Sigmoid colon (tissue), 4 donors: ENCODE results near the gene MRPL53.

ENCODE experiments used
- EP300 ChIP-seq, 4 donors: sonication (generic); formaldehyde crosslinking; IDR thresholded peaks; one replicate each; pipeline ENCODE4 v1.6.1; 2017; ENCODE audit warnings: antibody characterized with exemption in 4 of 4
- POLR2A ChIP-seq, 2 donors: fragments of 450-650 bp; IDR thresholded peaks; one replicate each; pipeline ENCODE4 v1.6.1; 2016; ENCODE audit warnings: antibody characterized with exemption in 2 of 2, mild to moderate bottlenecking in 2 of 2, moderate library complexity in 2 of 2
- POLR2AphosphoS5 ChIP-seq, 4 donors: sonication (generic); formaldehyde crosslinking; IDR thresholded peaks; one replicate each; pipeline ENCODE4 v1.6.1; 2017; ENCODE audit warnings: antibody characterized with exemption in 4 of 4
- TF ChIP-seq, protein P1 (sequence below), 4 experiments: fragments of 450-650 bp in 3 of 4; fragments of 200-600 bp in 1 of 4; IDR thresholded peaks; one replicate each; pipeline ENCODE4 v1.5.1; 2016 to 2019; ENCODE audit warnings: antibody characterized with exemption in 4 of 4, mild to moderate bottlenecking in 3 of 4, moderate library complexity in 2 of 4

DNA sequence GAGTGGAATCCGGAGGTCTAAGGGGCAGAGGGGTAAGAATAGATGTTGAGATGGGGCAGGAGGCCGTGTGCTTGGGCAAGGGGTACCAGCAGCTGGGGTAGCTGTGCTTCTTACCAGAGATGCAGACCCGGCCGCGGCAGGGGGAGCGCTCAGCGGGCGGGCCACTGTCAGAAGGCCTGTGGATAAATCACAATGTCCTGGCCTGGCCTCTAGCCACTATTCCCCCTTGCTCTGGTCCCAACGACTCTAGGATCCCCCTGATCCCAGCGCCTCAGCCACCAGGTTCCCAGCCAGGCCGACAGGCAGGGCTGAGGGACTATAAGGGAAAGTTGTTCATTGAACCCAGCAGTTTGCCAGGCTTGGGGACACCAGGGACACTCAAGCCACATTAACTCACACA lies 42.0 kb downstream of the MRPL53 start:
- TF ChIP-seq, protein P1, sequence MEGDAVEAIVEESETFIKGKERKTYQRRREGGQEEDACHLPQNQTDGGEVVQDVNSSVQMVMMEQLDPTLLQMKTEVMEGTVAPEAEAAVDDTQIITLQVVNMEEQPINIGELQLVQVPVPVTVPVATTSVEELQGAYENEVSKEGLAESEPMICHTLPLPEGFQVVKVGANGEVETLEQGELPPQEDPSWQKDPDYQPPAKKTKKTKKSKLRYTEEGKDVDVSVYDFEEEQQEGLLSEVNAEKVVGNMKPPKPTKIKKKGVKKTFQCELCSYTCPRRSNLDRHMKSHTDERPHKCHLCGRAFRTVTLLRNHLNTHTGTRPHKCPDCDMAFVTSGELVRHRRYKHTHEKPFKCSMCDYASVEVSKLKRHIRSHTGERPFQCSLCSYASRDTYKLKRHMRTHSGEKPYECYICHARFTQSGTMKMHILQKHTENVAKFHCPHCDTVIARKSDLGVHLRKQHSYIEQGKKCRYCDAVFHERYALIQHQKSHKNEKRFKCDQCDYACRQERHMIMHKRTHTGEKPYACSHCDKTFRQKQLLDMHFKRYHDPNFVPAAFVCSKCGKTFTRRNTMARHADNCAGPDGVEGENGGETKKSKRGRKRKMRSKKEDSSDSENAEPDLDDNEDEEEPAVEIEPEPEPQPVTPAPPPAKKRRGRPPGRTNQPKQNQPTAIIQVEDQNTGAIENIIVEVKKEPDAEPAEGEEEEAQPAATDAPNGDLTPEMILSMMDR (IDR thresholded peaks at IDR 0.05), result no peak
- no peak for TF ChIP-seq POLR2AphosphoS5 (IDR thresholded peaks at IDR 0.05)
- no peak for TF ChIP-seq POLR2A (IDR thresholded peaks at IDR 0.05)
- TF ChIP-seq EP300 (IDR thresholded peaks at IDR 0.05), result no peak
